Choroid plexus epithelial cell (primary cell): ENCODE data around the gene ZNF335.
"Not testable (repeated sequence)": the region's sequence is repeated elsewhere in the genome, so short reads cannot be mapped to it uniquely, and the experiment has no call there.

ENCODE experiments used
- DNase-seq: peaks from one replicate; pipeline ENCODE4 v3.0.0-alpha.2; 2010; ENCODE audit warnings: low read depth
- H3K4me3 ChIP-seq: 2 replicates; pipeline ENCODE4 v1.5.1; 2011; ENCODE audit warnings: low read depth, mild to moderate bottlenecking, control low read depth, low read length, moderate library complexity
- TF ChIP-seq, protein P1 (sequence below): conservative IDR thresholded peaks from 2 replicates; pipeline ENCODE4 v1.5.1; 2011; ENCODE audit warnings: low read depth, mild to moderate bottlenecking, control low read depth, inconsistent platforms, low read length, moderate library complexity

The ZNF335 gene

DNA sequence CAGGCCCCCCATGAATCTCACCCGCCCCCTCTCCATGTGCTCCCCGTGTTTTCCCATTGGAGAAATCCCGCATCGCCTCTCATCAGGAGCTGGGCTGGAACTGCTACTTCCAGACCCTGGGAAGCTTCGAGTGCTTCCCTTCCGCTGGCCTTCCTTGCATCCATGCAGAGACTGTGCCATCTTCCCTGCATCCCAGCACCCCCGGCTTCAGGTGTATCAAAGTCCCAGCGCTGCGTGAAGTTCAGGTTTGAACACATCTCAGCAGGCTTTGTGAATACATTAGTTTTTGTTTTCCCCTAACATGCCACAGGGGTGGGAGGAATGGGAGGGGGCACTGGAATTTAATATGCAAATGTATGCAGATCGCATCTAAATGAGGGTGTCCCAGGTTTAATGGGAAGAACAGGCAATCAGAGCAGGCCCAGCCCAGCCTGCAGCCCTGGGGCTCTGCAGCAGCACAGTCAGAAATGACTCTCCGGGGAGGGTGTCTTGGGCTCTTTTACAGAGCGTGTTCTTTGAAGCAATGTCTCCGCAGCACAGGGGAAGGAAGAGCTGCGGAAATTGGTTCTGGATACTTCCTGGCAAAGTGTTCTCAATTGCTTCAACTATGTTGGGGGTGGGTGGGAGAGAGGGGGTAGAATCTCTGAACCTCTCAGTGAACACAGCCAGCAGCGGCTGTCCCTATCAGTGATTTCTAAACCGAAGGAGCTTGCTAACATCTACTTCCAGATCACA lies 28.4 kb upstream of the ZNF335 start:
- no peak overlapping the region for H3K4me3 ChIP-seq
- DNase-seq = no peak
- TF ChIP-seq, protein P1, sequence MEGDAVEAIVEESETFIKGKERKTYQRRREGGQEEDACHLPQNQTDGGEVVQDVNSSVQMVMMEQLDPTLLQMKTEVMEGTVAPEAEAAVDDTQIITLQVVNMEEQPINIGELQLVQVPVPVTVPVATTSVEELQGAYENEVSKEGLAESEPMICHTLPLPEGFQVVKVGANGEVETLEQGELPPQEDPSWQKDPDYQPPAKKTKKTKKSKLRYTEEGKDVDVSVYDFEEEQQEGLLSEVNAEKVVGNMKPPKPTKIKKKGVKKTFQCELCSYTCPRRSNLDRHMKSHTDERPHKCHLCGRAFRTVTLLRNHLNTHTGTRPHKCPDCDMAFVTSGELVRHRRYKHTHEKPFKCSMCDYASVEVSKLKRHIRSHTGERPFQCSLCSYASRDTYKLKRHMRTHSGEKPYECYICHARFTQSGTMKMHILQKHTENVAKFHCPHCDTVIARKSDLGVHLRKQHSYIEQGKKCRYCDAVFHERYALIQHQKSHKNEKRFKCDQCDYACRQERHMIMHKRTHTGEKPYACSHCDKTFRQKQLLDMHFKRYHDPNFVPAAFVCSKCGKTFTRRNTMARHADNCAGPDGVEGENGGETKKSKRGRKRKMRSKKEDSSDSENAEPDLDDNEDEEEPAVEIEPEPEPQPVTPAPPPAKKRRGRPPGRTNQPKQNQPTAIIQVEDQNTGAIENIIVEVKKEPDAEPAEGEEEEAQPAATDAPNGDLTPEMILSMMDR = no peak

DNA sequence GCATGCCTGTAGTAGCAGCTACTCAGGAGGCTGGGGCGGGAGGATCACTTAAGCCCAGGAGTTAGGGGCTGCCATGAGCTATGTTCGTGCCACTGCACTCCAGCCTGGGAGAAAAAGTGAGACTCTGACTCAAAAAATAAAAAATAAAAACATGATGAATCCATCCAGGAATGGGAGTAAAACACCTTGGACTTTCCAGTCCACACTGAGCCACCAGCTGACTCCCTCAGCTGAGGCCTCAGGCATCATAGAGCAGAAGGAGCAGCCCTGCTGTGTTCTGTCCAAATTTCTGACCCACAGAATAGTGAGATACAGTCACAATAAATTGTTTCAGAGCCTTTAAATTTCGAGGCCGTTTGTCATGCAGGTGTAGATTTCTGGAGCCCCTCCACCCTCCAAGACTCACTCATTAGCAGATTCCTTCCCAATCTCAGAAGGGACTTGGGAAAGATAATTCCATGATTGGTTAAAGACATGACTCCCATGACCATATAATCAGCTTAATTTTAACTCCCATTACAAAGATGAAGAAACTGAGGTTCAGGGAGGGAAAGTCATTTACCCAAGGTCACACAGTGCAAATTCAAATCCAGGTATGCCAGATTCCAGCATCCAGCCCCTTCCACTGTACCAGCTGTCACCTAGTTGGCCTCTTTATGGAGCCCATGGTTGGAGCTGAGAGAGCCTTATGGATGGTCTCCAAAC lies 27.7 kb upstream of the ZNF335 start:
- DNase-seq = no peak
- TF ChIP-seq, protein P1 = no peak
- no peak overlapping the region for H3K4me3 ChIP-seq

DNA sequence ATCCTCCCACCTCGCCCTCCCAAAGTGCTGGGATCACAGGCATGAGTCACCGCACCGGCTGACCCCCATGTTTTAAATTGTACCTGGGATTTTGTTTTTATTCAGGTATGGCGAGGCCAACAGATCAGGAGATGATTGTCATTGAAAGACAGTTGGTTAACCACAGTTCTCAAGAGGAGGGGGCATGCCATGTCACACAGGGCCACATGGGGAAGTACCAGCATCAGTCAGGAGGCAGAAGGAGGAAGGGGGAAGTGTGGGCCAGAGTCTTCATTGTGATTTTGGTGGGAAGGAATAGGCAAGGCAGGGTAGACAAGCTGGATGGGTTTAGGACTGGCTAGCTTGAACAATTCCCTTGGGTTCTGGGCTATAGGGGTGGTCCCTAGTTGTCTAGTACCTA lies 26.8 kb upstream of the ZNF335 start:
- no peak for DNase-seq
- TF ChIP-seq, protein P1 = no peak
- H3K4me3 ChIP-seq = no peak overlapping the region

DNA sequence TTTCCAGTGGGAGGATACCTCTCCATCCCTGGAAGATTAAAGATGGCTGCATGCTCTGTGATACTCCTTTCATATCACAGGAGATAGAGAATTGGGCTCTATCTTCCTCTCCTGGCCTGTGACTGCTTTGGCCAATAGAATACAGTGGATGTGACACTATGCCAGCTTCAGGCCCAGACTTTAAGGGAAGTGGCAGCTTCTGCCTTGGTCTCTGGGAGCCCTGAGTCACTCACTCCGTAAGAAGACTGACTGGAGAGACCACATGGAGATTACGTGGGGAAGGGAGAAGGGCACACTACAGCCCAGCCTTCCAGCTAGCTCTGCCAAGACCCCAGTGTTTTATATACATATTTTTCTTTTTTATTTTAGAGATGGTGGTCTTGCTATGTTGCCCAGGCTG lies 26.3 kb upstream of the ZNF335 start:
- TF ChIP-seq, protein P1 = no peak
- no peak overlapping the region for H3K4me3 ChIP-seq
- DNase-seq = no peak

DNA sequence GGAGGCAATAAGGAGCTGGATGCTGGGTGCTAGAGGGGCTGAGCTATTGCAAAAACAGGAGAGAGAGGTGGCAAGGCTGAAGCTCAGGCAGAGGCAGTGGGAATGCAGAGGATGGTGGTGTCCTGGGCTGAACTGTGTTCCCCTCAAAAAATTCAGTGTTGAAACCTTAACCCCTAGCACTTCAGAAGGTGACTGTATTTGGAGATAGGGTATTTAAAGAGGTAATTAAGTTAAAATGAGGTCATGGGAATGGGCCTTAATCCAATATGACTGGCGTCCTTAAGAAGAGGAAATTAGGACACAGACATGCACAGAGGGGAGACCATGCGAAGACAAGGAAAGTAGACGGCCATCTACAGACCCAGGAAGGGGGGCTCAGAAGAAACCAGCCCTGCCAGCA lies 25.2 kb upstream of the ZNF335 start:
- no peak for DNase-seq
- TF ChIP-seq, protein P1 = no peak
- no peak overlapping the region for H3K4me3 ChIP-seq

DNA sequence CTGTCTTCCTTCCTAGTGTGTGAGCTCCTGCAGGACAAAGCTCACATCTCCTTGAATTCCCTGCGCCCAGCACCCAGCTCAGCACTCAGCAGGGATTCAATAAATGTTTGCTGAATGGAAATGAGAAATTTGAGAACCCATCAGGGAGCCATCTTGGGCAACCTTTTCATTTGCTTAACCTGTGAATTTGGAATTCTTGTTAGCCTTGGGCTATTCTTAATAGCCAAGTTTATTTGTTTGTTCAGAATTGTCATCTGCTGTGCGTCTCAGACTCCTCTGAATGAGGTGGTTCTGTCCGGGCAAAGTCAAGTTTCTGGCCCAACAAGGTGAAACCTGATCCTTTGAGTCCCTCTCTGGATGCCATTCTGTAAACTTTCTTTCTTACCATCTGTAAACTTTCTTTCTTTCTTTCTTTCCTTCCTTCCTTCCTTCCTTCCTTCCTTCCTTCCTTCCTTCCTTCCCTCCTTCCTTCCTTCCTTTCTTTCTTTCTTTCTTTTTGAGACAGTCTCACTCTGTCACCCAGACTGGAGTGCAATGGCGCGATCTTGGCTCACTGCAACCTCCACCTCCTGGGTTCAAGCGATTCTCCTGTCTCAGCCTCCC lies 23.6 kb upstream of the ZNF335 start:
- DNase-seq, H3K4me3 ChIP-seq: not testable (repeated sequence)

DNA sequence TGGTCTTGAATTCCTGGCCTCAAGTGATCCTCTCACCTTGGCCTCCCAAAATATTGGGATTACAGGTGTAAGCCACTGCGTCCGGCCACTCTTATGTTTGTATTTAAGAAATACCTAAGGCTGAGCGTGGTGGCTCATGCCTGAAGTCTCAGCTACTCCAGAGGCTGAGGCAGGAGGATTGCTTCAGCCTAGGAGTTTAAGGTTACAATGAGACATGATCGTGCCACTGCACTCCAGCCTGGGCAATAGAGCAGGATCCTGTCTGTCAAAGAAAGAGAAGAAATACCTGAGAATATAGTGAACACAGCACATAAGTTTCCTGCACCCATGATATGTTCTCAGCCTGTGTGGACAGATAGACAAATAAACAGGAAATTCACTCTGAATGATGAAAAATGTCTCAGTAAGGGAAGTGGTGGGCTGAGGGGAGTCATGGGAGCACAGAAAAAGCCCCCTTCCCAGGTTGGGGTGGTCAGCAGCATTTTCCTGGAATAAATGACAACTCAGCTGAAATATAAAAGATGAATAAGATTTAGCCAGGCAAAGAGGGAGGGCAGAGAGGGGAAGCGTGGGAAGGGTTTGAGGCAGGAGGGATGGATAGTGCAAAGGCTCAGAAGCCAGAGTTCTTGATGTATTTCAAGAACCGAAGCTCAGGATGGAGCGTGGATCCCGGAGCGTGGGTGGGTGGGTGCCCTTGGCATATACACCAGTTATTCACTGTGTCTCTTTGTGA lies 22.9 kb upstream of the ZNF335 start:
- H3K4me3 ChIP-seq = no peak overlapping the region
- TF ChIP-seq, protein P1 = no peak
- DNase-seq = no peak
